ENCODE data around the gene GLRX. TPM values are rescaled to one million over a fixed set of nuclear protein-coding genes. Genes with fewer than 3 reads are reported as not detected.

The GLRX gene
- total and polyA plus RNA-seq, 2 of the 4 experiments (the other 2 are of a cell fraction): 142 to 193 TPM

DNA sequence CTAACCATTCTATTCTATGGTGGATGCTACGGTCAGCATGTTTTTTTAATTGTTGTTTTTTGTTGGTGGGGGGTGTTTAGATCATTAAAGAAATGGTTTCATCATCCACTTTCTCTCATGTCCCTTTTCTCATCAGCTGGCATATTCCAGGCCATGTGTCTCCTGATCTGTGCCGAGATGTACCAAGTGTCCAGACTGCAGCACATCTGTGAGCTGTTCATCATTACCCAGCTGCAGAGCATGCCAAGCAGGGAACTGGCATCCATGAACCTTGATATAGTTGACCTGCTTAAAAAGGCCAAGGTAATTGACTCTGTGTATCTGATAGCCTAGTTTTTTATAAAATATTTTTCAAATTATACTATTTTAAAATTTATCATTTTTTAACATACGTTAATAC is 38.9 kb downstream of the GLRX start:
- Histone ChIP-seq H2AFZ (replicated peaks; ENCODE audit: low read length, poor library complexity) (peak overlapping the region; percentile 47), H3K4me2 (ENCODE audit: low read depth, low read length) (no peak overlapping the region), H3K56ac (ENCODE audit: extremely low read depth, insufficient read depth, low read length) (no peak overlapping the region), H3K9ac (ENCODE audit: low read depth, low read length) (no peak overlapping the region), H4K91ac (ENCODE audit: insufficient read depth, low read depth, low read length) (peak overlapping the region; percentile 27; the same call in 1 of the 2 replicates), H3K4me3 (ENCODE audit: insufficient read depth, low read depth, low read length) (no peak overlapping the region), H3K9me3 (ENCODE audit: control insufficient read depth, insufficient read depth, low read length) (no peaks in the 10 kb centered on the region), H3K27me3 (ENCODE audit: control insufficient read depth, insufficient read depth, low read length) (no peaks in the 10 kb centered on the region), H3K23ac (ENCODE audit: low read depth, low read length) (no peak overlapping the region), H3K36me3 (ENCODE audit: control insufficient read depth, insufficient read depth, low read length) (peaks cover 33% of the 10 kb centered on the region), H3K79me1 (ENCODE audit: low read depth in 1 of 2, low read length in 2 of 2) (peaks cover 21 to 59% of the 10 kb centered on the region in 2 experiments), H4K20me1 (ENCODE audit: insufficient read depth, low read length) (no peaks in the 10 kb centered on the region), H3K9me1 (ENCODE audit: insufficient read depth, low read length) (peaks cover 18% of the 10 kb centered on the region), H3K4me1 (ENCODE audit: control insufficient read depth, insufficient read depth, low read length) (peaks cover 17% of the 10 kb centered on the region), H2BK5ac (ENCODE audit: low read depth, low read length, poor library complexity, severe bottlenecking) (peak overlapping the region; percentile 71), H3K27ac (ENCODE audit: insufficient read depth, low read length) (peak overlapping the region; percentile 89; the same call in 1 of the 2 replicates), H3K14ac (replicated peaks; ENCODE audit: low read depth, low read length) (peak overlapping the region; percentile 60; the same call in 1 of the 2 replicates), H3K18ac (ENCODE audit: low read depth, low read length) (peak overlapping the region; percentile 80), H2AK5ac (ENCODE audit: low read depth, low read length) (peak overlapping the region; percentile 93; the same call in 1 of the 2 replicates), H2AK9ac (replicated peaks; ENCODE audit: low read depth, low read length, poor library complexity) (no peak overlapping the region), H2BK20ac (ENCODE audit: low read depth, low read length) (peak overlapping the region; percentile 59; the same call in 1 of the 2 replicates), H3K4ac (ENCODE audit: low read depth, low read length) (peak overlapping the region; percentile 86), H2BK120ac (ENCODE audit: low read depth, low read length) (peak overlapping the region; percentile 55), H4K5ac (ENCODE audit: low read depth, low read length) (peak overlapping the region; percentile 25), H2BK15ac (ENCODE audit: low read depth, low read length) (no peak overlapping the region; the same call in 2 of the 3 replicates), H4K8ac (ENCODE audit: low read depth in 2 of 2, low read length in 2 of 2) (peak overlapping the region in 1 of 2 experiments; percentile 37; a peak in 2 of 4 replicates)
- in situ Hi-C loops (cut with MboI; ENCODE audit: low sequenced_read_pairs) (no loop called here), intact Hi-C loops (cut with micrococcal nuclease) (loop anchor here (5.0 kb wide), 1 partner anchor 559 kb away; no protein-coding TSS in a partner anchor), dilution Hi-C loops (cut with HindIII; ENCODE audit: low sequenced_read_pairs, unreplicated experiment) (no loop called here)
- no CpG with 5 or more reads among the region's 3 CpGs for WGBS, 2 experiments (ENCODE audit: extremely low coverage in 2 of 2, insufficient read length in 1 of 2)
- DNase-seq (no peak), ATAC-seq (ENCODE audit: low read depth) (no peak)
- BruUV-seq (replicated peaks): no TSS peak
- ChIA-PET CTCF (interaction anchor here (0.7 to 1.2 kb wide), 2 partner anchors 120 to 543 kb away, joined by 3 to 4 read pairs; no protein-coding TSS in a partner anchor), POLR2A (ENCODE audit: unreplicated experiment) (interaction anchor here (0.6 kb wide), 2 partner anchors 11 to 42 kb away, joined by 4 to 6 read pairs; no protein-coding TSS in a partner anchor)
- no peak for TF ChIP-seq SMC3 (IDR thresholded peaks at IDR 0.05; ENCODE audit: low read depth, low read length)
- TF ChIP-seq RCOR1 (IDR thresholded peaks at IDR 0.05; ENCODE audit: insufficient replicate concordance, low read length): no peak
- no peak for TF ChIP-seq BHLHE40 (IDR thresholded peaks at IDR 0.05; ENCODE audit: low read depth, low read length)
- no peak for TF ChIP-seq MAFK (IDR thresholded peaks at IDR 0.05; ENCODE audit: low read depth, low read length)
